ENCODE results near the gene RMND1. TPM values are rescaled to one million over a fixed set of nuclear protein-coding genes. Genes with fewer than 3 reads are reported as not detected.
A peak's percentile ranks its signal among the peaks of the same experiment; 100 is the strongest.
"Not testable (repeated sequence)": the region's sequence is repeated elsewhere in the genome, so short reads cannot be mapped to it uniquely, and the experiment has no call there.

RMND1 gene
- polyA plus RNA-seq, 2 of the 4 experiments (the other 2 are of a cell fraction) = 11.7 to 13.1 TPM

DNA sequence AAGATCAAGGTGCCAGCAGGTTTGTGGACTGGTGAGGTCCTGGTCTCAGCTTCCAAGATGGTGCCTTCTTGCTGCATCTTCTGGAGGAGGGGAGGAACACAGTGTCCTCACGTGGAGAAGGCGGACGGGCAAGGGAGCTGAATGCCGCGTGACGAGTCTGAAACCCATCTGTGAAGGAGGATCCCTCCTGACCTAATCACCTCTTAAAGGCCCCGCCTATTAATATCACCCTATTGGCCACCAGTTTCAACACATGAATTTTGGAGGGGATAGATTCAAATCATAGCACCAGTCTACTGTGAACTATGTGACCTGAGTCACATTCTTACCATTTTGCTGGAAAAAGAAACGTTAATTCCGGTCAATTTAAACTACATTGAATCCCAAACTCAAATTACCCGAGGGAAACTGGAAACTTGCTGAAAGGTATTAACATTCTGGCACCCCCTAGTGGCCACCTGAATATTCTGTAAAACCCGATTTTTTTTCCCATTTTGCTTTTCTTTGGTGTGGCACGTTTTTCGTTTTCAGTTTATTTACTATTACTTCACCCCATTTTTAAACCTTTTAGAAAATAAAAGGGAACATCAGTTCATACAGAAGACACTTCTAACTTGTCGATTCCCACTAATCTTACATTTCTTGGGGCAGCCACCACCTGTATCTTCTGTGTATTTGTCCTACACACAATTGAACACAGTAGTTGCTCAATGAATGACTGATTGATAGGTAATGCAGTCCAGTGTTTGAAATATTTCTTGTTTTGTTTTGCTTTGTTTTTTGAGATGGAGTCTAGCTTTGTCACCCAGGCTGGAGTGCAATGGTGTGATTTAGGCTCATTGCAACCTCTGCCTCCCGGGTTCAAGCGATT lies 24.0 kb upstream of the RMND1 start:
- DNase-seq (ENCODE audit: low read depth in 1 of 2, low spot score in 1 of 2) (peak; percentile 25 to 41), ATAC-seq (peak in 1 of 2 experiments; percentile 57; a peak in 3 of 6 replicates), FAIRE-seq (no peak)
- no peak overlapping the region for H3K4me3 ChIP-seq
- no peak for TF ChIP-seq GATA3 (IDR thresholded peaks at IDR 0.05; ENCODE audit: borderline replicate concordance)
- TF ChIP-seq, protein P1, sequence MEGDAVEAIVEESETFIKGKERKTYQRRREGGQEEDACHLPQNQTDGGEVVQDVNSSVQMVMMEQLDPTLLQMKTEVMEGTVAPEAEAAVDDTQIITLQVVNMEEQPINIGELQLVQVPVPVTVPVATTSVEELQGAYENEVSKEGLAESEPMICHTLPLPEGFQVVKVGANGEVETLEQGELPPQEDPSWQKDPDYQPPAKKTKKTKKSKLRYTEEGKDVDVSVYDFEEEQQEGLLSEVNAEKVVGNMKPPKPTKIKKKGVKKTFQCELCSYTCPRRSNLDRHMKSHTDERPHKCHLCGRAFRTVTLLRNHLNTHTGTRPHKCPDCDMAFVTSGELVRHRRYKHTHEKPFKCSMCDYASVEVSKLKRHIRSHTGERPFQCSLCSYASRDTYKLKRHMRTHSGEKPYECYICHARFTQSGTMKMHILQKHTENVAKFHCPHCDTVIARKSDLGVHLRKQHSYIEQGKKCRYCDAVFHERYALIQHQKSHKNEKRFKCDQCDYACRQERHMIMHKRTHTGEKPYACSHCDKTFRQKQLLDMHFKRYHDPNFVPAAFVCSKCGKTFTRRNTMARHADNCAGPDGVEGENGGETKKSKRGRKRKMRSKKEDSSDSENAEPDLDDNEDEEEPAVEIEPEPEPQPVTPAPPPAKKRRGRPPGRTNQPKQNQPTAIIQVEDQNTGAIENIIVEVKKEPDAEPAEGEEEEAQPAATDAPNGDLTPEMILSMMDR (IDR thresholded peaks at IDR 0.05) = peak; percentile 75
- peak; percentile 54 to 64 for TF ChIP-seq RAD21 (conservative IDR thresholded peaks at IDR 0.05 in 1 of 2, IDR thresholded peaks at IDR 0.05 in 1 of 2)
- TF ChIP-seq SMC3 (IDR thresholded peaks at IDR 0.05) = peak; percentile 56
- TF ChIP-seq BHLHE40 (IDR thresholded peaks at IDR 0.05; ENCODE audit: low read depth, low read length) = no peak
- ChIA-PET POLR2A (no interaction called here), CTCF (interaction anchor here (0.7 to 1.4 kb wide), 6 partner anchors 8 to 659 kb away, joined by 3 to 4 read pairs (median 3); partner anchors contain the start of gene RMND1)
- peak overlapping the region; percentile 55 for H3K4me2 ChIP-seq
- 35% methylated on average over 14 of the region's 16 CpGs for WGBS (ENCODE audit: missing lambda C conversion rate)
- H3K27ac ChIP-seq = no peak overlapping the region
- 0 out of 3 replicates have a peak, but pooled peaks cover 3% of the 10 kb centered on the region for H3K4me1 ChIP-seq
- H3K9me3 ChIP-seq = no peaks in the 10 kb centered on the region

DNA sequence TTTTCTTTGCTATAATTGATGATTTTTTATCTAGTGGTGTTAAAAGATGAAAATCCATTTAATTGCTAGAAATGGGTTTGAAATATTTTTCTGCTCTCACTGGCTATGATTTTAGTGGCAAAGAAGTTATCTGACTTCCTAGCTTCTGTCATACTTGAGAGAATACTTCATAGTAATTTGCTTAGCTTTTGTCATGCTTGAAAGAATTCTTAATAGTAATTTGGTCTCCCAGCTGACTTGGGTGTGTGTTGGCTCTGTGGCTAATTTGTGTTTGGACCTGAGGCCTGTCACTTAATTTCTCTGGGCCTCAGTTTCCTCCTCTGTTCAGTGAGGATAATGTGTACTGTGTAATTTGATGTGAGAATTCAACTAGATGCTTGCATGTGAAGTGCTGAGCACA lies 12.8 kb upstream of the RMND1 start:
- no peak overlapping the region for H3K4me3 ChIP-seq
- CTCF ChIA-PET = no interaction called here
- TF ChIP-seq GATA3 (IDR thresholded peaks at IDR 0.05; ENCODE audit: borderline replicate concordance) (no peak), ESRRA (IDR thresholded peaks at IDR 0.05; ENCODE audit: borderline replicate concordance, low read length) (no peak), RAD21 (conservative IDR thresholded peaks at IDR 0.05 in 1 of 2, IDR thresholded peaks at IDR 0.05 in 1 of 2) (no peak)

DNA sequence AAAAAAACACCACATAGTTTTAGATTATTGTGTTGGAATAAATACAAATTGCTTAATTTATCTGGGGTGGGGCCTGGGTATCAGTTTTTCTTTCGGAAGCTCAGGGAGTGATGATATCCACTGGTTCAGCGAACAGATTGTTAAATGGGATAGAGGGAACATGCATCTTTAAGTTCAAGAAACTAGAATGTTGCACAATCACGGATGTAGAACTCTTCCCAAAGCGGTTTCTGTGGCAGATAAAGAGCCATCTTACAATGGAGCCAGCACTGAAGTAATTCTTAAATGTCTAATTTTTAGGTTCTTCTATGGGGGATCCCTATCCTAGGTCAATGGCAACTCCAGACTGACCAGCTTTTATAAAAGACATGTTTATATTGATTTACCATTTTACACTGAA lies 9.7 kb upstream of the RMND1 start:
- ChIA-PET POLR2A (no interaction called here), CTCF (no interaction called here)
- no peak overlapping the region for H3K4me3 ChIP-seq
- no peaks in the 10 kb centered on the region for H3K4me1 ChIP-seq
- no peak for FAIRE-seq
- H3K27ac ChIP-seq = no peak overlapping the region
- ATAC-seq = no peak
- H3K4me2 ChIP-seq = no peak overlapping the region
- TF ChIP-seq CEBPB (IDR thresholded peaks at IDR 0.05) (peak in 1 of 2 experiments; percentile 30; a peak in 1 of 4 replicates), MAZ (IDR thresholded peaks at IDR 0.05; ENCODE audit: borderline replicate concordance, low read depth, low read length) (no peak), HEYL (CRISPR knock-in tag; IDR thresholded peaks at IDR 0.05) (no peak), ZFP36 (IDR thresholded peaks at IDR 0.05; ENCODE audit: borderline replicate concordance, partially characterized antibody) (no peak), EHF (CRISPR knock-in tag; IDR thresholded peaks at IDR 0.05) (no peak), NFE2L2 (conservative IDR thresholded peaks at IDR 0.05; ENCODE audit: low read length) (no peak)
- TF ChIP-seq, protein P2, sequence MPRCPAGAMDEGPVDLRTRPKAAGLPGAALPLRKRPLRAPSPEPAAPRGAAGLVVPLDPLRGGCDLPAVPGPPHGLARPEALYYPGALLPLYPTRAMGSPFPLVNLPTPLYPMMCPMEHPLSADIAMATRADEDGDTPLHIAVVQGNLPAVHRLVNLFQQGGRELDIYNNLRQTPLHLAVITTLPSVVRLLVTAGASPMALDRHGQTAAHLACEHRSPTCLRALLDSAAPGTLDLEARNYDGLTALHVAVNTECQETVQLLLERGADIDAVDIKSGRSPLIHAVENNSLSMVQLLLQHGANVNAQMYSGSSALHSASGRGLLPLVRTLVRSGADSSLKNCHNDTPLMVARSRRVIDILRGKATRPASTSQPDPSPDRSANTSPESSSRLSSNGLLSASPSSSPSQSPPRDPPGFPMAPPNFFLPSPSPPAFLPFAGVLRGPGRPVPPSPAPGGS (IDR thresholded peaks at IDR 0.05) = no peak
- DNase-seq (ENCODE audit: low read depth in 1 of 2, low spot score in 1 of 2) = no peak
- H3K9me3 ChIP-seq = no peaks in the 10 kb centered on the region
- WGBS (ENCODE audit: missing lambda C conversion rate) = 92% methylated on average over 4 of the region's 4 CpGs

More for the DNA sequence above, 12.8 kb upstream of the RMND1 start:
- H3K9me3 ChIP-seq = no peaks in the 10 kb centered on the region
- H3K4me2 ChIP-seq = no peak overlapping the region
- POLR2A ChIA-PET = no interaction called here
- FAIRE-seq (no peak), ATAC-seq (no peak), DNase-seq (ENCODE audit: low read depth in 1 of 2, low spot score in 1 of 2) (no peak)
- no peak overlapping the region for H3K27ac ChIP-seq
- no peaks in the 10 kb centered on the region for H3K4me1 ChIP-seq

DNA sequence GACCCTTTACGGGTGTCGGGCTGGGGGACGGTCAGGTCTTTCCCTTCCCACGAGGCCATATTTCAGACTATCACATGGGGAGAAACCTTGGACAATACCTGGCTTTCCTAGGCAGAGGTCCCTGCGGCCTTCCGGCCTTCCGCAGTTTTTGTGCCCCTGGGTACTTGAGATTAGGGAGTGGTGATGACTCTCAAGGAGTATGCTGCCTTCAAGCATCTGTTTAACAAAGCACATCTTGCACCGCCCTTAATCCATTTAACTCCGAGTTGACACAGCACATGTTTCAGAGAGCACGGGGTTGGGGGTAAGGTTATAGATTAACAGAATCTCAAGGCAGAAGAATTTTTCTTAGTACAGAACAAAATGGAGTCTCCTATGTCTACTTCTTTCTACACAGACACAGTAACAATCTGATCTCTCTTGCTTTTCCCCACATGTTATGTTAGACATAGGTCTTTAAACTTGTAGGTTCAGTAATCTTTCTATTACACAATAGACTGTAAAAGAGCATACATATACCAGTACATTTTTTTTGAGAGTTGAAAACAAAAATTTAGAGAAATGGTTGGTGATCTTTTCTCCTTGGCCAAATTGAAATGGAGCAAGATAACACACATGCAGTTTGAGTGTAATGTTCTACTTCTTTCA lies 3.9 kb upstream of the RMND1 start:
- DNase-seq (ENCODE audit: low read depth in 1 of 2, low spot score in 1 of 2) = peak in 1 of 2 experiments; percentile 29
- H3K4me3 ChIP-seq, ATAC-seq, H3K9me3 ChIP-seq, FAIRE-seq, POLR2A ChIA-PET, CTCF ChIA-PET: not testable (repeated sequence)
- peak; percentile 56; the same call in 1 of the 2 replicates for TF ChIP-seq EHF (CRISPR knock-in tag; IDR thresholded peaks at IDR 0.05)
- Histone ChIP-seq H3K27ac (peak overlapping the region; percentile 39 to 66; a peak in 2 of 6 replicates), H3K4me2 (peak overlapping the region; percentile 34; the same call in 2 of the 3 replicates), H3K4me1 (peaks cover 23% of the 10 kb centered on the region)
- WGBS (ENCODE audit: missing lambda C conversion rate) = 23% methylated on average over 10 of the region's 10 CpGs
